HK-2 (cell line): ENCODE measurements around the gene DOCK4.

ENCODE experiments used
- DNase-seq: peaks from one replicate; pipeline ENCODE4 v3.0.0-alpha.2; 2018; ENCODE audit not compliant: unreplicated experiment

The DOCK4 gene

DNA sequence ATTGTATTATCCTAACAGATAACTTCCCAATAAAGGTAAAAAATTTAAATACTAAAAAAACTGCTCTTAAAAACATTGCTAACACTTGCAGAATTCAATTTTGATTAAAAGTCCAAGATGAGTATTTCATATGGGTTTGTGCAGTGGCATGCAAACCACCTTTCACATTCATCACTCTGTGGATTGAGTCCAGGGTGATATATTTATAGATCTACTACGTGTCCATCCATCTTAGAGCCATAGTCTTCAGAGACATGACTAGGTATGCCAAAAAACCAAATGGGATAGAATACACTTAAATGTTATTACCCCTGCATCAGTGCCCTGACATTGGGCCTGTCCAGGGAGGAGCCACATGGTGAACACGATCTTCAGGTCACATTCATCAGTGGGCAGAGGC lies 96.0 kb downstream of the DOCK4 start:
- DNase-seq, result no peak

DNA sequence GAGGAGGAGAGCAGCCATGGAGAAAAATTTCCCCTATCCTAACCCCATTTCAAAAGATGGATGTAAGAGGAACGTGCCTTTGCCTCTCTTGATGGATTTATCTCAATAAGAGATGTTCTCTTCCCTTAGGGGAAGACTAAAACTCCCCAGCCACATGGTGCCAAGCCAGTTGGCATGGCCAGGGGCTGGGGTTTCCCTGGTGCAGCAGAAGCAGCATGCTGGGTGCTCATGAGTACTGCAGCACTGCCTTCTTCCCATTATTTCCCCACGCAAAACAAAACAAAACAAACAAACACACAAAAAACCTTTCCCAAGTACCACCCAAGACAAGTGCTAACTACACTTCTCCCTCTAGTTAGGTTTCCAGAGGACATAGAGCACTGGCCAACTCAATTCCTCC lies 97.2 kb downstream of the DOCK4 start:
- DNase-seq, result no peak

DNA sequence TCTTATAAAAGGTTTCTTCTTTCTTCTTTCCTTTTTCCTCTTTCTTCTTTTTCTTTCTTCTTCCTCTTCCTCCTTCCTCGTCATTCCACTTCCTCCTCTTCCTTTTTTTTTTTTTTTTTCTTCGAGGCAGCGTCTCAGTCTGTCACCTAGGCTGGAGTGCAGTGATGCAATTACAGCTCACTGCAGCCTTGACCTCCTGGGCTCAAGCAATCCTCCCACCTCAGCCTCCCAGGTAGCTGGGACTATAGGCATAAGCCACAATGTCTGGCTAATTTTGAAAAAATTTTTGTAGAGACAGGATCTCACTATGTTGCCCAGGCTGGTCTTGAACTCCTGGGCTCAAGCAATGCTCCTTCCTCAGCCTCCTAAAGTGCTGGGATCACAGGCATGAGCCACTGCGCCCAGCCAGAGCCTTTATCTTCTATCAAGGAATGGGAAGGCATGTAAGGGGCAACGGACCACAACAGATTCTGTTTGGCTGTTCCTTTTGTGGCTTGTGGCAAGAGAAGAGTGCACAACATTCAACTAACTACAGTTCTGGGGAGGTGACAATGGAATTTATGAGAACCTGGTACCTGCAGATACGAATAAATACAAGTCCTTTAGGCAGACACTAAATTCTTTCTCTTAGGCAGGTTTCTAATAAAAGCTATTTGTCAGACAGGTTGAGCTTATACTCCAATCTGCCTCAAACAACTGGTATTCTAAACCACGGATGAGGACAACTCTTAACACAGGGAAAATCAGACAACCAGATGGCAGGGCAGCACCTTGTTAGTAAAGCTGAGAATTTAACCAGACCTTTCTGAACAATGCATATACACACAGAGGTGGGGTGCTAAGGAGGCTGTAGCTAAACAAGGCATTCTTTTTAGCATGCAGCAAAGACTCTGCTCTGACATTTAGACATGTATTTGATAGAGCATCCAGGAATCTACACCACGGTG lies 100.3 kb downstream of the DOCK4 start:
- DNase-seq, result no peak

DNA sequence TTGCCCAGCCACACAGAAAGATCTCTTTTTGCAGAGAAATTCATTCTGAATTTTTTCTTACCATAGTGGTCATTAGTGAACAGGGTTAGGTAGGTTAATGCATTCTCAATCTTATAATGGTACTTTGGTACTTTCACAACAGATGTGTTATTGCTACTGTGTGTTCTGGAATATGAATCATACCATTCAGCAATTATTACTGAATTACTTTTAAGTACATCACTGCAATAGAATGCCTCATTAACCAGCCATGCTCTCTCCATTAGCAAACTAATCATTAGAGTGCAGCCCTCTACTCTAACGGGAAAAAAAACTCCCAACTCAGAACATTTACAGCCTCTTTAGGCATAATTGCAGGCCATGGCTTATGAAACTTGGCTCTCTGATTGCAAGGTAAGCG lies 102.1 kb downstream of the DOCK4 start:
- DNase-seq, result no peak

DNA sequence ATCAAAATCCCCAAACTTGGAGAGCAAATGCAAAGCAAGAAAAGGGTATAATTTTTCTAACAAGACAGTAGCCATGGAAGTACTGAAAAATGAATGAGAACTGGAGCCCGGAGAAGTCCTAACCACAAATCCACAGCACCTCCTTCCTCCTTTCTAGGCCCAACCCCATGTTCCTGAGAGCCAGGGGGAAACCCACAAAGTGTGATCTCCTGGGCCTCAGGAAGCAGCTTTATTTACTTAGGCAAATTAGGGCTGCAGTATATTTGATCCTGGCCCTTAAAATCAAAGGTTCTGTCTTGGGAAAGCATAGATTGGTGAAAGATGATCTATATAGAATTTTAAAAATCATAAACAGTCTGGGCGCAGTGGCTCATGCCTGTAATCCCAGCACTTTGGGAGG lies 103.0 kb downstream of the DOCK4 start:
- DNase-seq, result peak; percentile 25

DNA sequence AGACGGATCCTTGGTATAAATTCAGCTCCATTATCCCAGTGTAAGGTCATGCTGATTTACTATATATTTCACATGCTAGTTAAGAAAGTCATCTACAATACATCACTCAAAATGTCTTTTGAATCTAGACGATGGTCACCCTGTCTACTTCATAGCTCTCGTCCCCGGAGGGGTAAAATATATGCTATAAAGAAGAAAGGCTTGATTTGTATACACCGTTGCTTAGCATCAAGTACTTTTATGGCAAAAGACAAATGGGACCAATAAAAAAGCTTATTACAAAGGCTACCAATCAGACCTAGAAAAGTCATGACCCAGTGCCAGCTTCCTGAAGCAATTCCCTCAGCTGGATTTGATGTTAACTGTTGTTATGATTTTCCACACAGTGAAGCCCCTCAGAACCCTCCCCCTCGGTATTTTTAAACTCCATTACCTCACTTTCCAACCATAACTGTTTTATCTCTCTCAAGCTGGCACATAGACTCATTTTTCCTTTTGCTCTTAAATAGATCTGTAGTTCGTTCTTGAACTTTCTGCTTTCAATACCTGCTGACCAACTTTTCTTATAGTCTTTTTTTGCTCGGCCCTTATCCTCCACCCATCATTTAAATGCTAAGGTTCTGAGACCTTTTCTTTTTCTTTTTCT lies 104.9 kb downstream of the DOCK4 start:
- no peak for DNase-seq

DNA sequence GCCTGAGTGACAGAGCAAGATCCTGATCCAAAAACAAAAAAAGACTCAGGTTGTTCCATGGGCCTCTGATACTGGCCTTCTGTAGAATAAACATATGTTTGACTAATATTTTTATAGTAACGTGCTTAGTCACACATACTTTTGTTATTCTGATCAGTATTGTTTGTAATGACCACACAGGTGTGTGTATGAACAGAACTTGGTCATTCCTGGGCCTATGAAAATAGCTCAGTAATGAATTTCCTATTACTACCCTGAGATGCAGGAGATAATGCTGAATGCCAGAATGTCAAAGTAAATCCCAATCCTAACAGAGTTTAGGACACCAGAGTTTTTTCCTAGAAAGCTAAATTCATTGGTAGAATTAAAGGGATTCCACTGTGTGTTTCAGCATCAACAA lies 108.7 kb downstream of the DOCK4 start:
- DNase-seq, result no peak

DNA sequence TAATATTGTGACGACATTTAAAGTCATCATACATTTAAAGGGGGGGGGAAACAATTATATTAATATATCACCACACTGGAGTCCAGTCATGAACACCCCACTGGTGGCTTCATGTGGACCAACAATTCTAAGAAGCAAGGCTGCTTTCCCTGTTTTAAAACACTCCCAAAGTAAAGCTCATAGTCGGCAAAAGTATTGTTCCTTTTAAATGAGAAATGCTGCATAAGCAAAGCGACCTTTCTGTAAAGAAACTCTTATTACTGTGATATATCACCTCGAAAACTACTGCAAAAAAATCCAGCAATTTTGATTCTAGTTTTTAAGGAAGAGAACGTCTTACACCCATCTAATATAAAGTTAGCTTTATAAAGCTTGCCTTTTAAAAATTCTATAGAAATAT lies 112.8 kb downstream of the DOCK4 start:
- no peak for DNase-seq

DNA sequence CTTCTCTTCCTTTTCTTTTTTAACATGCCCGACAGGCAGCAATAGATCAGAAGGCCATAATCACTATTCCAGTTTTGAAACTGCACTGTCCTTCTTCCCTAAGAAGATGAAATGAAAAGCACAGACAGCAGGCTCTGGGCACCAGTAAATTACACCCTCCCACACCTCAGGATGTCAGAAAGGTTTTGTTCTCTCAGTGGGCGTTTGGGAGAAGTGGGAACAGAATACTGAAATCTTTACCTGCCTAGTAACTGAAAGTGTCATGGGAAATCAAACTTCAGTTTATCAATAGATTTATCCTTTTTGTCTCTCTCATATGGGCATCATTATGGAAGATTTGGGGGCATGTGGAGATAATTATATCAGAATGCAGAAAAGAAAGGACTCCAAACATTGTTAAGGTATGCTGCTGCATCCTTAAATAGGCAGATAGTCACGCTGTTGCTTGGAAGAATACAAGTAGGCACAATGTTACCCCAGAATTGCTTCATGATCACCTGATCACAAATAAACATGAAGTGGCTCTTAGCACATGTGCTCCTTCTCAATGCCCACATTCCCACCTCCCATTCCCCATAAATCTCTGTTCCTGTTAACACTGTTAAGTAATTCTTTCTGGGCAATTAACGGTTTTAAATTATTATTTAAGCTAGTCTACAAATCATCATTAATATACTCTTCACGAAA lies 113.3 kb downstream of the DOCK4 start:
- no peak for DNase-seq

DNA sequence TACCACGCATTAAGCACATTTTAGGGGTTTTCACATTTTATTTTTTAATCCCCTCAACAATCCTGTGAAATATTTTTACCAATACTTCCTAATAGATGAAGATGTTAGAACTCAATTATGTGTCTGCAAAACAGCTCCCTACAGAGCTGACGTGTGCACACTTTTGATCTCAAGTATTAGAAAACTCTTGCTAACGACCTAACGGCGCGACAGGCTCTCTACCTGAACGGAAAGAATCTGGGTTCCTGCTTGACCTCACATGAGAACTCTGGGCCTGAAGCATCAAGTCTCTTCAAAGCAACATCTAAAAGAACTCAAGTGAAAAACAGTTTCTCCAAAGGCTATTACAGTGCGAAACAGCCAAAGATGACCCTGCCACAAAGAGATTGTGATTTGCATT lies 113.9 kb downstream of the DOCK4 start:
- no peak for DNase-seq

DNA sequence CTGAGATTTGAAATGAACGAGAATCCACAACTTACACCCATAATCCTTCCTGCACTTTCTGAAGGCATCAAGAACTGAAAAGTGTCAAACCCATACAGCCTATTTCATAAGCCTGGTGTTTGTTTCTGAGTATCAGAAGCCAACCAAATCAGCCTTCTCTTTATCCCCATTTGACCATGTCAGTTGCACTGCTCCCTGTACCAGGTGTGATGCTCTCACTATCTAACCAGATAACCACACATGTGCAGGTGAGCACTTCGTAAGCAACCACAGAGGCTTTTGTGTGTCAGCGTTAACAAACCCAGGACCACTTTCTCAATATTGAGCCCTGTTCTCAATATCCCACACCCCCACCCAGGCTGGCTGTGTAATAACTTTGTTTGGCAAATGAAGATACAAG lies 114.4 kb downstream of the DOCK4 start:
- no peak for DNase-seq

DNA sequence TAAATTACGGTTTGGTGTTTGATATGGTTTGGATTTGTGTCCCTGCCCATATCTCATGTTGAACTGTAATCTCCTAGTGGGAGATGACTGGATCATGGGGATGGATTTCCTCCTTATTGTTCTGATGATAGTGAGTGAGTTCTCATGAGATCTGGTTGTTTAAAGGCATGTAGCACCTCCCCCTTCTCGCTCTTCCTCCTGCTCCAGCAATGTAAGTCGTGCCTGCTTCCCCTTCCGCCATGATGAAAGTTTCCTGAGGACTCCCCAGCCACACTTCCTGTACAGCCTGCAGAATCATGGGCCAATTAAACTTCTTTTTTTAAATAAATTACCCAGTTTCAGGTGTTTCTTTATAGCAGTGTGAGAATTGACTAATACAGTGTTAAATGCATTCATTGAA lies 116.6 kb downstream of the DOCK4 start:
- no peak for DNase-seq

DNA sequence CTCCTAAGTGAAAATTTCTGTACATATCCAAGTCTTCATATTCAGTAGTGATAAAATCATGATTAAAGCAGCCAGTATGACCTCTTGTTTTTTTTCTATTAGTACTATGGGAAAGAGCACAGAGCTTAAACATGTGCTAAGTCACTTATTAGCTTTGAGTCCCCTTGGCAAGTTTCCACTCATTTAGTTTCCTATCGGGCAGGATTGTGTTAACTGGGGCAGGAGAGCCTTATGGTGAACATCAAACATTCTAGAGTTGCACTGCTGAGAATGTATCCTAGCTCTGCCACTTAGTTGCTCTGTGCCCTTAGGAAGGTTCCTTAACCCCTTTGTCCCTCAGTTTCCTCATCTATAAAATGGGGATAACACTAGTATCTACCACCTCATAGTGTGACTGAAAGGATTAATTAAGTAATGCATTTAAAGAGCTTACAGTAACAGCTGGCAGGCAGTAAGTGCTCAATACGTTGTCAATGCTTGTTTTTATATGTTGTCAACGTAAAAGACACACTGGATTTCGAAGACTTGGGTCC lies 117.6 kb downstream of the DOCK4 start:
- DNase-seq, result no peak

DNA sequence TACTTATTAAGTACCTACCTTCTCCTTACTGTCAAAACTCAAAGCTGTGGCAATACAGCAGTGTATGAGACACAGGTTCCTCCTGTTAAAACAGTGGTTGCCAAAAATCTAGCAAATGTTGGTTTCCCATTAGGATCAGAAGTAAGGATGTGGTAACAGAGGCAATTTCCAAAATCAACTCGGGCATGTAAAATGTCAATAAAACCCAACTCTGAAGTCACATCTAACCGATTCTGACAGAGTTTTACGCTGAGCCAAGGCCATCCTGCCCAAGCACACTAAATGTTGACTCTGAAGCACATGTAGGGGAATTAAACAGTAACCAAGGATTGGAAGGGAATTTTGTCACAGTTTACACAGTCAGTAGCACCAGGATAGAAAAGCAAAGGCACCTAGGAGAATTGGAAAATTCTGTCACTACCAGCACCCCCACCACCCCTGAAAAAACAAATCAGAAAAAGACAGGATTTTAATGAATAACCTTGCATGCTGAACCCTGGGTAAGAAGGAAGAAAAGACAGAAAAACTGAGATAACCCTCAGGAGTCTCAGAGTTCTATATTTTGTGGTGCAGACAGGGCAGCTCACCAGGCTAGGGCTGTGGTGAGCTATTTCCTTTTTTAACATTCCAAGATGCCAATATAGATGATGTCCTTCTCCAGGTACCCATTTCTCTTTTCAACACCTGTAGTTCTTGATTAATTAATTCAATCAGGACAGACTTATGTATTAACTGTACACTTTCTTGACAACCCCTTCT lies 119.5 kb downstream of the DOCK4 start:
- DNase-seq, result no peak

DNA sequence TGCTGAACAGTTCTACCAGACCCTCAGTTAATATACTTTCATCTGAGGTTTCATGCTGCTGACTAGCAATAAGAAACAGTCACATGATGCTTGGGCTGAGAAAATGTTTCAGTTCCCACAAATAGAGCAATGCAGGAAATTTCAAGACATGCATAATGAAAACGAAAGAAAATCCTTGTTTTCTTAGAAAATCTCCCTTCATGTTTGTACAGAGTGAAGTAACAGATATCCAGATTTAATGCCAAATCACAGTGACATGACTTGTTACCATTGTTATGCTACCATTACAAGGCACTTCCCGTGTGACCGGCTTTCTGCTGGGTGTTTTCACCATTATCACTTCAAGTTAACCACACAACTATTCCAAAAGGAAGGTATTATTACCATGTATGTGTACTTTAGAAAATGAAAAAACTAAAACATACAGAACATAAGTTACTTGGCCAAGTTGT lies 121.7 kb downstream of the DOCK4 start:
- no peak for DNase-seq

DNA sequence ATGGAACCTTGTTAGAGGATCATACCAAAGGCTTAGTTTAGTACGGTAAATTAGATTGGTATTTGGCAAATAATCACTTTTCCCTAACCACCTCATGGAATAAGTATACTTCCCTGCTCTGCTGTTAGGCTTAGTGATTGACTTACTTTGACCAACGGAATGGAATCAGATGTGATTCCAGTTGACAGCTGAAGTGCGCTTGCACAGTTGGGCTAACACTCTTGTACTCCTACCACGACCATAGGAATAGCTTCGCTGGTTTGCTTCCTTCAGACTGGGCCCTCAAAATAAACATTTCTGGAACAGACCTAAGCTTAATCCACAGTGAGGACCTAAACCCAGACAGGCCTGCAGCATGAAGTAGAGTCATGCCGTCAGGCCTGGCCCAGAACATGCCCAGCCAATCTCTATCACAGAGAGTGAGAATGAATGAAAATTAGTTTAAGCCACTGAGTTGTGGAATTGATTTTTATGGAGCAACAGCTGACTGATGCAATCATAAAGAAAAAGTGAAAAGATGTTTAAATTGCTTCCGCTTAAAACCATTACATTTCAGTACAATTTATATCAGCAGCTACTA lies 122.3 kb downstream of the DOCK4 start:
- DNase-seq, result no peak

DNA sequence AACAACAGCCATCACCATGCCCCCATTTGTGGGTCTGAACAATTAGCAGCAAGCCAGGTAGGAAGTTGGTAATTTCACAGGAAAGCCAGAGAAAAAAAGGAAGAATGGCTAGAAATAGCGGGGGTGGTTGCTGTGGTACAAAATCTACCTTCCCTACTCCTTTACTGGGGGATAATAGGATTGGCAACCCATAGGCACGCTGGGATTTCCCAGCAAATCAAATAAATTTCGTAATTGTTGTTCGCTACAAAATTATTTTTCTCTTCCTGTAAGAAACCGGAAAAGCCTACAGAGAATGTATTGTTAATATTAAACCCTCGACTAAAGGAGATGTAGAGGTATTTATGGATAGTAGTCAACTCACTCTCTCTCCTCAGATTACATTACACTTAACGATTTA lies 123.9 kb downstream of the DOCK4 start:
- no peak for DNase-seq

DNA sequence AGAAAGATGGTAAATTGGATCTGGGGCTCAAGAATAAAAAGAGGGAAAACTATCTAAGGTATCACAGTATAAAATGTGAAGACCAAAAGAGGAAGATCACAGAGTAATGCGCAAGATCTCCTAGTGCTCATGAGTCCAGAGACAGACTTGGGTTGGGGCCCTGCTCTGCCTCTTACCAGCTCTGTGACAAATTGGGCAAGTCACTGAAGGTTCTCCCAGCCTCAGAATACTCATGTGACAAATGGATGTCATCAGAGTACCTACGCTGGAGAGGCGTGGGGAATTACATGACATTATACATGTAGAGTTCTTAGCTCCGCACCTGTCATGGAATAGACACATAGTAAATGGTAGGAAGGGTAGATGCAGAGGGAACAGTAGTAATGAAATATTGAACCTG lies 124.4 kb downstream of the DOCK4 start:
- DNase-seq, result no peak

DNA sequence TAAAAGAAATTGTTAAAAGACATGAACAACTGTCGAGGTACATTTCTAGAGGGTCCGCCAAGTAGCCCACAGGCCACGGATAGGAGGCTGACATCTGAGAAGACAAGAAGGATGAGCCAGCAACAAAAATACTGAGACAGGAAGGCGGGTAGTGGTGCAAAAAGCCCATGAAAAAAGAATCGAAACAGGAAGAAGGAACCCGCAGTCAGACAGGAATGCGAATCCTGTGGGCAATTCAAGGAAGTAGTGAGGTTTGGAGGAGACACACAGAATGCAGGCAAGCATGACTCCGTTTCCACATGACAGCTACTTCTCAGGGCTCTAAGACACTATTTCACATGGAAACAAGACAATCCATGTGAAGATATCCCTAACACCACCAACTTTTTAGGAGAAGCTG lies 125.2 kb downstream of the DOCK4 start:
- peak; percentile 72 for DNase-seq

DNA sequence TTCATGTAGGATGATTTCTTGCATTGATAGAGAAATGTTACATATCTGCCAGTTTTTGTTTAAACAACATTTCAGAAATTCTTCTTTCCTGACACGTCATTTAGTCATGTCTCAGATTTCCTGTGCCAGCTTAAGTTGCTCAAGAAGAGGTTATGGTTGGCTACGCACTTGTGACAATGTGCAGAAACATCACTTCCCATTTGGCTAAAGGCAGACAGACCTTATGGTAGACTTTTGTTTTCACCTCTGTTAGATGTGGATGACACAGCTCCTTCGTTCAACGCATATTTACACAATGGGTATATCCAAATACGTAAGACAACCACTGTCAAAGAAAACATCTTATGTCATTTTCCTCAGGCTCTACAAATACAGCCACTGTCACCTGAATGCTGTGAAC lies 125.8 kb downstream of the DOCK4 start:
- DNase-seq, result peak; percentile 58

DNA sequence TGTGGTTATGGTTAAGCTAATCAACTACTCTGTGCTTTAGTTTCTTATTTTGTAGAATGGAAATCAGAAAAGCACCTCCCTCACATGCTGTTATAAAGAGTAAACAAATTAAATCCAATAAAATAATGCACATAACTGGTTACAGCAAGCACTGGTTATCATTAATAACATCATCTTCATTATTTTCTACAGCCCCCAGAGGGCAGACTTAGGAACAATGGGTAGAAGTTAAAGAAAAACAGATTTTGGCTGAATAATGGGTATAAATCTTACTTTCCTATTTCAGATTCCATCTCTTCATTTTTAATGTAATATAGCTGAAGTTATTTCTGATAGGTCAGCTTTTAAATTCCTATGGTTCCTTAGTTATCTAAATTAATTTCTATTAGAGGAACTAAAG lies 126.5 kb downstream of the DOCK4 start:
- DNase-seq, result no peak
